SK-N-SH treated with all-trans-retinoic acid at 6 μM for 48 hours (cell line): ENCODE data around the gene SLC24A5.

Source experiments
- ATAC-seq: fragments of 200-7000 bp; cut with Tn5 transposase; 3 replicates; pipeline ENCODE4 v1.9.1; 2020; ENCODE audit warnings: mild to moderate bottlenecking, moderate library complexity
- ARNTL ChIP-seq: fragments of 450-650 bp; formaldehyde crosslinking; IDR thresholded peaks from 2 replicates; pipeline ENCODE4 v1.5.0; 2020; ENCODE audit warnings: low read depth, mild to moderate bottlenecking, moderate library complexity, borderline replicate concordance
- BACH2 ChIP-seq: fragments of 250-450 bp; sonication (Bioruptor Pico); IDR thresholded peaks from 2 replicates; pipeline ENCODE4 v1.9.0; 2021; ENCODE audit warnings: mild to moderate bottlenecking, borderline replicate concordance
- CSDC2 ChIP-seq: fragments of 250-450 bp; sonication (Bioruptor Pico); IDR thresholded peaks from 2 replicates; pipeline ENCODE4 v1.5.0; 2020; ENCODE audit warnings: mild to moderate bottlenecking, moderate library complexity
- ESRRG ChIP-seq: fragments of 250-450 bp; sonication (Bioruptor Pico); IDR thresholded peaks from 2 replicates; pipeline ENCODE4 v1.6.1; 2021; ENCODE audit warnings: mild to moderate bottlenecking
- ISL1 ChIP-seq: fragments of 250-450 bp; sonication (Bioruptor Pico); IDR thresholded peaks from 2 replicates; pipeline ENCODE4 v2.1.2; 2022; ENCODE audit warnings: mild to moderate bottlenecking, moderate library complexity
- OSR1 ChIP-seq: fragments of 250-450 bp; sonication (Bioruptor Pico); IDR thresholded peaks from 2 replicates; pipeline ENCODE4 v1.8.0; 2022; ENCODE audit warnings: moderate library complexity, mild to moderate bottlenecking, inconsistent platforms
- PPARA ChIP-seq: fragments of 250-450 bp; sonication (Bioruptor Pico); IDR thresholded peaks from 2 replicates; pipeline ENCODE4 v1.5.0; 2020; ENCODE audit warnings: mild to moderate bottlenecking, borderline replicate concordance
- RARB ChIP-seq: fragments of 250-450 bp; sonication (Bioruptor Pico); IDR thresholded peaks from 2 replicates; pipeline ENCODE4 v1.8.0; 2021; ENCODE audit warnings: mild to moderate bottlenecking, moderate library complexity
- SNAI2 ChIP-seq: fragments of 250-450 bp; sonication (Bioruptor Pico); IDR thresholded peaks from 2 replicates; pipeline ENCODE4 v1.5.0; 2020; ENCODE audit warnings: mild to moderate bottlenecking, moderate library complexity
- TOX ChIP-seq: fragments of 250-450 bp; sonication (Bioruptor Pico); IDR thresholded peaks from 2 replicates; pipeline ENCODE4 v1.8.0; 2021; ENCODE audit warnings: mild to moderate bottlenecking, moderate library complexity, borderline replicate concordance
- ZC3H10 ChIP-seq: fragments of 250-450 bp; sonication (Bioruptor Pico); IDR thresholded peaks from 2 replicates; pipeline ENCODE4 v1.5.1; 2021; ENCODE audit warnings: mild to moderate bottlenecking, moderate library complexity
- ZFP3 ChIP-seq: fragments of 250-450 bp; sonication (Bioruptor Pico); IDR thresholded peaks from 2 replicates; pipeline ENCODE4 v1.5.0; 2020; ENCODE audit warnings: mild to moderate bottlenecking, moderate library complexity
- ZFP30 ChIP-seq: fragments of 450-650 bp; formaldehyde crosslinking; IDR thresholded peaks from 2 replicates; pipeline ENCODE4 v1.5.0; 2022; ENCODE audit warnings: mild to moderate bottlenecking, moderate library complexity
- ZNF565 ChIP-seq: fragments of 450-650 bp; formaldehyde crosslinking; conservative IDR thresholded peaks from 2 replicates; pipeline ENCODE4 v1.5.0; 2020; ENCODE audit warnings: low read depth, mild to moderate bottlenecking, moderate library complexity
- ZNF8 ChIP-seq: fragments of 450-650 bp; formaldehyde crosslinking; IDR thresholded peaks from 2 replicates; pipeline ENCODE4 v1.5.0; 2020; ENCODE audit warnings: mild to moderate bottlenecking, moderate library complexity
- TF ChIP-seq, protein P1 (sequence below): fragments of 250-450 bp; sonication (Bioruptor Pico); IDR thresholded peaks from 2 replicates; pipeline ENCODE4 v1.8.0; 2021; ENCODE audit warnings: low read depth, mild to moderate bottlenecking, moderate library complexity, borderline replicate concordance
- TF ChIP-seq, protein P2 (sequence below): fragments of 250-450 bp; sonication (Bioruptor Pico); IDR thresholded peaks from 2 replicates; pipeline ENCODE4 v1.5.0; 2020; ENCODE audit warnings: mild to moderate bottlenecking, moderate library complexity
- TF ChIP-seq, protein P3 (sequence below): fragments of 250-450 bp; sonication (Bioruptor Pico); IDR thresholded peaks from 2 replicates; pipeline ENCODE4 v1.5.1; 2020; ENCODE audit warnings: low read depth, mild to moderate bottlenecking, moderate library complexity
- TF ChIP-seq, protein P4 (sequence below): fragments of 250-450 bp; sonication (Bioruptor Pico); IDR thresholded peaks from 2 replicates; pipeline ENCODE4 v1.5.1; 2021; ENCODE audit warnings: mild to moderate bottlenecking, moderate library complexity

SLC24A5 gene

DNA sequence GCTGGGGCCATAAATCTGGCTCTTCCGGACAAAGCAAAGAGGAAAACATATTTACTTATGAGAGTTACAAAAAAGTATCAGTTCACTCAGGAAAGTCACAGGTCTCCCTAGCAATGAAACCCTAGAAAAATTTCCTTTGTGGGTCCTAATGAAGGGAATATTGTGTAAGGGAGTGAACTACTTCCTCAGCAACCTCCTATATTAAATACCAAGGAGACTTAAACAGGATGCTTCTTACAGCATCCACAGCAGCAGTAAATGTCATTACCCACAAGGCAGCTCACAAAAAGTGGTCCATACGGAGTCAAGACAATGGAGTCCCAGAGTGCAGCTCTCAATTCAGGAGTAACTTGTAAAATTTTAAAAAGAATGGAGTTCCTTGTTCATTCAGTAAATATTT, 14.9 kb upstream of the SLC24A5 start:
- ATAC-seq: no peak
- no peak for TF ChIP-seq BACH2
- no peak for TF ChIP-seq ZFP30
- no peak for TF ChIP-seq ZC3H10 (CRISPR knock-in tag)
- TF ChIP-seq, protein P1, sequence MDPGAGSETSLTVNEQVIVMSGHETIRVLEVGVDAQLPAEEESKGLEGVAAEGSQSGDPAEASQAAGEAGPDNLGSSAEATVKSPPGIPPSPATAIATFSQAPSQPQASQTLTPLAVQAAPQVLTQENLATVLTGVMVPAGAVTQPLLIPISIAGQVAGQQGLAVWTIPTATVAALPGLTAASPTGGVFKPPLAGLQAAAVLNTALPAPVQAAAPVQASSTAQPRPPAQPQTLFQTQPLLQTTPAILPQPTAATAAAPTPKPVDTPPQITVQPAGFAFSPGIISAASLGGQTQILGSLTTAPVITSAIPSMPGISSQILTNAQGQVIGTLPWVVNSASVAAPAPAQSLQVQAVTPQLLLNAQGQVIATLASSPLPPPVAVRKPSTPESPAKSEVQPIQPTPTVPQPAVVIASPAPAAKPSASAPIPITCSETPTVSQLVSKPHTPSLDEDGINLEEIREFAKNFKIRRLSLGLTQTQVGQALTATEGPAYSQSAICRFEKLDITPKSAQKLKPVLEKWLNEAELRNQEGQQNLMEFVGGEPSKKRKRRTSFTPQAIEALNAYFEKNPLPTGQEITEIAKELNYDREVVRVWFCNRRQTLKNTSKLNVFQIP (CRISPR knock-in tag): no peak
- no peak for TF ChIP-seq TOX (CRISPR knock-in tag)
- TF ChIP-seq, protein P2, sequence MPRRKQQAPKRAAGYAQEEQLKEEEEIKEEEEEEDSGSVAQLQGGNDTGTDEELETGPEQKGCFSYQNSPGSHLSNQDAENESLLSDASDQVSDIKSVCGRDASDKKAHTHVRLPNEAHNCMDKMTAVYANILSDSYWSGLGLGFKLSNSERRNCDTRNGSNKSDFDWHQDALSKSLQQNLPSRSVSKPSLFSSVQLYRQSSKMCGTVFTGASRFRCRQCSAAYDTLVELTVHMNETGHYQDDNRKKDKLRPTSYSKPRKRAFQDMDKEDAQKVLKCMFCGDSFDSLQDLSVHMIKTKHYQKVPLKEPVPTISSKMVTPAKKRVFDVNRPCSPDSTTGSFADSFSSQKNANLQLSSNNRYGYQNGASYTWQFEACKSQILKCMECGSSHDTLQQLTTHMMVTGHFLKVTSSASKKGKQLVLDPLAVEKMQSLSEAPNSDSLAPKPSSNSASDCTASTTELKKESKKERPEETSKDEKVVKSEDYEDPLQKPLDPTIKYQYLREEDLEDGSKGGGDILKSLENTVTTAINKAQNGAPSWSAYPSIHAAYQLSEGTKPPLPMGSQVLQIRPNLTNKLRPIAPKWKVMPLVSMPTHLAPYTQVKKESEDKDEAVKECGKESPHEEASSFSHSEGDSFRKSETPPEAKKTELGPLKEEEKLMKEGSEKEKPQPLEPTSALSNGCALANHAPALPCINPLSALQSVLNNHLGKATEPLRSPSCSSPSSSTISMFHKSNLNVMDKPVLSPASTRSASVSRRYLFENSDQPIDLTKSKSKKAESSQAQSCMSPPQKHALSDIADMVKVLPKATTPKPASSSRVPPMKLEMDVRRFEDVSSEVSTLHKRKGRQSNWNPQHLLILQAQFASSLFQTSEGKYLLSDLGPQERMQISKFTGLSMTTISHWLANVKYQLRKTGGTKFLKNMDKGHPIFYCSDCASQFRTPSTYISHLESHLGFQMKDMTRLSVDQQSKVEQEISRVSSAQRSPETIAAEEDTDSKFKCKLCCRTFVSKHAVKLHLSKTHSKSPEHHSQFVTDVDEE (CRISPR knock-in tag): no peak
- TF ChIP-seq ISL1 (CRISPR knock-in tag): no peak
- TF ChIP-seq ARNTL (CRISPR knock-in tag): no peak
- TF ChIP-seq RARB (CRISPR knock-in tag): no peak
- no peak for TF ChIP-seq ZNF565 (CRISPR knock-in tag)

DNA sequence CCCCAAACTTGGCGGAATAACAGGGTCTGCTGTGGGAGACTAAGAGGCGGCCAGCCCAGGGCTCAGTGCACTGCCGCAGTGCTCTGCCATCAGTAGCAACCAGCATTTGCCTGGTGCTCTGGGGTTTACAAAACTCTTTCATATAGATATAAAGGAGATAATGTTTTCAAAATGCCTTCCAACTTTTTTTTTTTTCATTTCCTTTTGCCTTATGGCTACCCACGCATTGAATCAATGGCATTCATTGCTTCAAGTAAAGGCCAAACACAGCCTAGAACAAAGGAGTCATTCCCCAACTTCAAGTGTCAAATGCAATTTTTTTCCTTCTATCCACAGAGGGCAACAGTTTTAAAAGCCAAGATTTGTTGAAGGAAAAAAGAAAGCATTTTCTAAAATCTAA, 11.6 kb upstream of the SLC24A5 start:
- ATAC-seq: no peak
- no peak for TF ChIP-seq ZC3H10 (CRISPR knock-in tag)

DNA sequence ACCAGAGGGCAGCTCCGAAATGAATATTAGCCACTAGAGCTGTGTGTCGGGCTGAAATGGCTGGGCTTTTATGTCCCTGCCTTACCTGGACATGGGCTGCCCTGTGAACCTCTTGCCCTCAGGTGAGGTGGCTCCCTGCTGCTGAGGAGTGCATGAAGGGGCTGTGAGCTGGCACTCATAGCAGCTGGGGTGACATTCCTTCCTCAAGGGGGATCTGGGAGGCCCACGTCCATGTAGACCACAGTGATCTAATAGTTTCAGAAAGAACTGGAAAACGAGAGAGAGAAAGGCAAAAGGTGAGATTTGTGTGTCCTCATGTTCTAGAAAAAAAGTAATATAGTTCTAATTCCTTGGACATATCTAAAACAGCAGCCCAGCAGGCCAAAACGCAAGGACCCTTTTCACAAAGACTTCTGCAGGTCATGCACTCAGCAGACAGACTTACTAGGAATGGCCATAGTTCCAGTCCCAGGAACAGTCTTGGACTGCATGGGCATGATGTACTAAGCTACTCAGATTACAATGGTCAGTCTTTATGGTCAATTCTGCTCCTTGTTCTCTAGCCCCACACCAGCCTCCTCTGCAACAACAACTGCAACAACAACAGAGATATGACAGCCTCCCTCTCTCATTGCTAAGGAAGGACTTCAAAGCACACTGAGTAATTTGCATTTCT, 10.8 kb upstream of the SLC24A5 start:
- no peak for TF ChIP-seq ZC3H10 (CRISPR knock-in tag)
- TF ChIP-seq ZFP30: no peak
- TF ChIP-seq SNAI2 (CRISPR knock-in tag): no peak
- TF ChIP-seq ZNF565 (CRISPR knock-in tag): no peak
- TF ChIP-seq ARNTL (CRISPR knock-in tag): no peak
- TF ChIP-seq ZNF8 (CRISPR knock-in tag): no peak
- TF ChIP-seq ESRRG (CRISPR knock-in tag): no peak
- TF ChIP-seq TOX (CRISPR knock-in tag): no peak
- TF ChIP-seq, protein P2 (CRISPR knock-in tag): no peak
- no peak for TF ChIP-seq CSDC2 (CRISPR knock-in tag)
- 0 out of 3 replicates have a peak, but pooled peaks have one; percentile 28 for ATAC-seq

DNA sequence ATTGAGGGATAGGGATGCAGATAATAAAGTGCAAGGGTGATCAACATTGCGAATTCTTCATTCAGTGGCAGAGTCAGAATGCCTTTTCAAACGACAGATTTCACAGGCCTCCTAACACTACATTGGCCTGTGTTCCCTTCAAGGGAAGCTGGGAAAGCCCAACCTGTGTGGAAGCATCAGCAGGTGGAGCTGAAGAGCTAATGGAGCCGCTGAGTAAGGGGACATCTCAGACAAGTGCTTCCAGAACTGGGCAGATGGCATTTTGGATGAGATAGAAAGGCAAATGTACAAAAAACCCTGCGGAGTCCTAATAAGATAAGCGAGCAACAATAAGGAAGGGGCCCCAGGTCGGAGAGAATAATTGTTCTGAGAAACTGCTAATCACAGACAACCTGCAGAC, 8.5 kb upstream of the SLC24A5 start:
- peak; percentile 97 for ATAC-seq
- TF ChIP-seq, protein P2 (CRISPR knock-in tag): no peak
- TF ChIP-seq ZNF565 (CRISPR knock-in tag) (no peak), TOX (CRISPR knock-in tag) (no peak), PPARA (CRISPR knock-in tag) (no peak), ZNF8 (CRISPR knock-in tag) (no peak), OSR1 (CRISPR knock-in tag) (no peak), ZC3H10 (CRISPR knock-in tag) (no peak), ZFP3 (CRISPR knock-in tag) (no peak), BACH2 (no peak)
- TF ChIP-seq, protein P3, sequence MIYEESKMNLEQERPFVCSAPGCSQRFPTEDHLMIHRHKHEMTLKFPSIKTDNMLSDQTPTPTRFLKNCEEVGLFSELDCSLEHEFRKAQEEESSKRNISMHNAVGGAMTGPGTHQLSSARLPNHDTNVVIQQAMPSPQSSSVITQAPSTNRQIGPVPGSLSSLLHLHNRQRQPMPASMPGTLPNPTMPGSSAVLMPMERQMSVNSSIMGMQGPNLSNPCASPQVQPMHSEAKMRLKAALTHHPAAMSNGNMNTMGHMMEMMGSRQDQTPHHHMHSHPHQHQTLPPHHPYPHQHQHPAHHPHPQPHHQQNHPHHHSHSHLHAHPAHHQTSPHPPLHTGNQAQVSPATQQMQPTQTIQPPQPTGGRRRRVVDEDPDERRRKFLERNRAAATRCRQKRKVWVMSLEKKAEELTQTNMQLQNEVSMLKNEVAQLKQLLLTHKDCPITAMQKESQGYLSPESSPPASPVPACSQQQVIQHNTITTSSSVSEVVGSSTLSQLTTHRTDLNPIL (CRISPR knock-in tag): no peak
- TF ChIP-seq, protein P4, sequence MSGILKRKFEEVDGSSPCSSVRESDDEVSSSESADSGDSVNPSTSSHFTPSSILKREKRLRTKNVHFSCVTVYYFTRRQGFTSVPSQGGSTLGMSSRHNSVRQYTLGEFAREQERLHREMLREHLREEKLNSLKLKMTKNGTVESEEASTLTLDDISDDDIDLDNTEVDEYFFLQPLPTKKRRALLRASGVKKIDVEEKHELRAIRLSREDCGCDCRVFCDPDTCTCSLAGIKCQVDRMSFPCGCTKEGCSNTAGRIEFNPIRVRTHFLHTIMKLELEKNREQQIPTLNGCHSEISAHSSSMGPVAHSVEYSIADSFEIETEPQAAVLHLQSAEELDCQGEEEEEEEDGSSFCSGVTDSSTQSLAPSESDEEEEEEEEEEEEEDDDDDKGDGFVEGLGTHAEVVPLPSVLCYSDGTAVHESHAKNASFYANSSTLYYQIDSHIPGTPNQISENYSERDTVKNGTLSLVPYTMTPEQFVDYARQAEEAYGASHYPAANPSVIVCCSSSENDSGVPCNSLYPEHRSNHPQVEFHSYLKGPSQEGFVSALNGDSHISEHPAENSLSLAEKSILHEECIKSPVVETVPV (CRISPR knock-in tag): no peak
